GM12864 (cell line): ENCODE results near the gene ANKFY1.

ENCODE experiments used
- DNase-seq: peaks from one replicate; pipeline ENCODE4 v3.0.0-alpha.2; 2011; ENCODE audit warnings: low read depth
- H3K4me3 ChIP-seq: 2 replicates; pipeline ENCODE4 v1.5.1; 2011; ENCODE audit warnings: mild to moderate bottlenecking, low read depth, low read length, control low read depth
- CTCF ChIP-seq: IDR thresholded peaks from 2 replicates; pipeline ENCODE4 v1.5.1; 2011; ENCODE audit warnings: low read depth, mild to moderate bottlenecking, moderate library complexity, low read length, control low read depth, inconsistent platforms; ENCODE audit errors: missing control alignments

The ANKFY1 gene

DNA sequence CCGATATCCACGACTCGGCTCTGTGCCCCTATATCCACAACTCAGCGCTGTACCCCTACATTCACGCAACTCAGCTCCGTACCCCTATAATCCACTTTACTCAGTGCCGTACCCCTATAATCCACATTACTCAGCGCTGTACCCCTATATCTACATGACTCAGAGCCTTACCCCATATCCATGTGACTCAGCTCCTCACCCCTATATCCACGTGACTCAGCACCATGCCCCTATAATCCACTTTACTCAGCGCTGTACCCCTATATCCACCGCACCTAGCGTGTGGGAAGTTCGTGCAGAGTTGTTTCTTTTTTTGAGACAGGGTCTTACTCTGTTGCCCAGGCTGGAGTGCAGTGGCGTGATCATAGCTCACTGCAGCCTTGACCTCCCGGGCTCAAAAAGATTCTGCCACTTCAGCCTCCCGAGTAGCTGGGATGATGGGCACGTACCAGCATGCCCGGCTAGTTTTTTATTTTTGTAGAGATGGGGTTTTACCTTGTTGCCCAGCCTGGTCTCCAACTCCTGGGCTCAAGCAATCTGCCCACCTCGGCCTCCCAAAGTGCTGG, 103.4 kb downstream of the ANKFY1 start:
- TF ChIP-seq CTCF, result no peak
- no peak for DNase-seq
- H3K4me3 ChIP-seq, result no peak overlapping the region

DNA sequence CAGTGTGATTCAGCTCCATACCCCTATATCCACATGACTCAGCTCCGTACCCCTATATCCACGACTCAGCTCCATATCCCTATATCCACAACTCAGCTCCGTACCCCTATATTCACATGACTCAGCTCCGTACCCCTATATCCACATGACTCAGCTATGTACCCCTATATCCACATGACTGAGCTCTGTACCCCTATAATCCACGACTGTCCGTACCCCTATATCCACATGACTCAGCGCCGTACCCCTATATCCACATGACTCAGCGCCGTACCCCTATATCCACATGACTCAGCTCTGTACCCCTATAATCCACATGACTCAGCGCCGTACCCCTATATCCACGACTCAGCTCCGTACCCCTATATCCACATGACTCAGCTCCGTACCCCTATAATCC, 104.0 kb downstream of the ANKFY1 start:
- no peak overlapping the region for H3K4me3 ChIP-seq
- no peak for TF ChIP-seq CTCF
- no peak for DNase-seq

DNA sequence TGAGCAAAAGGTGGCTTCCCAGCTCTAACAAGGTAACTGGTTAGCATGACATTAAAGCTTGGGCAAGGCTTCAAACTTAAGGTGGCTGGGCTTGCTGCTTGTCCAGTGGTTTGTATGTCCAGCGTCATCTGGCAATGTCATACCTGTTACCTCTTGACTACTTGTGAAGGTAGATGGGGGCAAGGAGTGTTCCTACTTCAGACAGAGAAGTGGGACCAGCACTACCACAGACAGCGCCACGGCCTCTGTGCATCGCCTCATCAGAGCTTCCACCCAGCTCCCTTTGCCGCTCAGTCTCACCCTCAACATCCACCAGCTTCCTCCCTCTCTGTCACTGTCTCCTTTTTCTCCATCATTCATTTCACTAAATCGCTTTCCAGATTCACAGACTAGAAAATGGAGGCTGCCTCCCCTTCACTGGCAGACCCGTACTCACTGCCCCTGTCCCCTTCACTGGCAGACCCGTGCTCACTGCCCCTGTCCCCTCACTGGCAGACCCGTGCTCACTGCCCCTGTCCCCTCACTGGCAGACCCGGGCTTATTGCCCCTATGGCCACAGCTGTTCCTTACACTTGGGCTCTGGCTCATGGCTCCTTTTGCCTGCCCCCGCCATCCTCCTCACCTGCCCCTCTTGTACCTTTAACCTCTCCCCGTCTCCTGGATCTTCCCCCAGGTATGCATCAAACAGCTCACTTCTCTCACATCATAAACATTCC, 106.0 kb downstream of the ANKFY1 start:
- H3K4me3 ChIP-seq, result no peak overlapping the region
- no peak for DNase-seq
- no peak for TF ChIP-seq CTCF

- DNase-seq, result no peak
- peak; percentile 15 for TF ChIP-seq CTCF
- H3K4me3 ChIP-seq, result no peak overlapping the region
These were observed 106.9 kb downstream of the ANKFY1 start for GRCh38 chr17:4156750-4157381.

DNA sequence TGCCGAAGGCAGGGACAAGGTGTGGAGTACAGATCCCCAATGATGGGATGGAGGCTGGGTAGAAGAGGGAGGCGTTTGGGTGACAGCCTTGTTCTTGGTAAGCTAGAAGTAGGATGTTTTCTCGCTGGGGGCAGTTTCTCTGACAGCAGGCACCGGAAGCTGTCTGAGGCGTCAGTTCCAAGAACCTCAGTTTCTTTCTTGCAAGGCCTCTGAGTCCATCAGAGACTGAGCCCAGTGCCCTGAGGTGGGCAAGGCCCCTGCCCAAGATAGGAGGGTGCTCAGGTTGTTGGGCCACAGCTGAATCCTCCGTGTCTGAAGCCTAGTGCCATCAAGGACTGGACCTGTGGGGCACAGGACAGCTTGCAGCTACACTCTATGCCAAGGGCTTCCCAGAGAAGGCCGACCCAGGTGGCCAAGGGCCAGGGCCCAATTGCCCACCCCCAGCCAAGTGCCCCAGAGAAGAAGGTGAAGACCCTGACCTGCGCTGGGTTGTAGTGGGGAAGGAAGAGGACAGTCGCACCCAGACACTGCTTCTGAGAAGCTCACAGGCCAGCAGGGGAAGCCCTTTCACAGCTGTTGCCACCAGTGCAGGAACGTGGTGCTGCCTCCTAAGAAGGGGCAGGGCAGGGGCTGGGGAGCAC, 107.7 kb downstream of the ANKFY1 start:
- no peak for DNase-seq
- no peak overlapping the region for H3K4me3 ChIP-seq
- no peak for TF ChIP-seq CTCF

GRCh38 chr17:4154201-4154600, 109.6 kb downstream of the ANKFY1 start:
- H3K4me3 ChIP-seq, result no peak overlapping the region
- TF ChIP-seq CTCF, result no peak
- DNase-seq, result no peak
